ENCODE measurements around the gene UBTD1.

Gene UBTD1

DNA sequence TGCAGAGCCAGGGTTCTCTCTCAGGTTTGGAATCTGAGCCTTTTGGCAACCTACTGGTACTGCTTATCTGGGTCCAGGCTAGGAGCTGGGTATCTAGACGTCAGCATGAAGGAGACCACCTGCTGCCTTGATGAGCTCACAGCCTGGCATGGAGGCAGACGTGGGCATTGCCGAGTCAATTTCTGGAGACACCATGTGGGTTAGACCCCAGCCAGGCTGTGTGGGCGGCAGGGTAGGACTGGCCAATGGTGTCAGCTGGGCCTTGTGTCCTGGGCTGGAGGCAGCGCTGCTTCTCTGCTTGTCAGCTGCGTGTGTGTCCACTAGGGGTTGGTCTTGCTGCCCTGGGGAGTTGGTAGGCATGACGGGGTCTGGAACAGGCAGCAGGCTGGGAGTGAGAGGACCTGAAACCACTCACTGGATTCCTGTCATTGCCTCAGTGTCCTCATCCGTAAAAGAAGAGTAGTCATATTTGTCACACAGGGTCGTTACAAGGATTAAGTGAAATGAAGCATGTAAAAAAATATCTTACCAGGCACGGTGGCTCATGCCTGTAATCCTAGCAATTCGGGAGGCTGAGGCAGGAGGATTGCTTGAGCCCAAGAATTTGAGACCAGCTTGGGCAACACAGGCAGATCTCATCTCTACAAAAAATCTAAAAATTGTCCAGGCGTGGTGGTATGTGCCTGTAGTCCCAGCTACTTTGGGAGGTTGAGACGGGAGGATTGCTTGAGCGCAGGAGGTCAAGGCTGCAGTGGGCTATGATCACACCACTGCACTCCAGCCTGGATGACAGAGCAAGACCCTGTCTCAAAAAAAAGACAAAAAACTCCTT lies 42.2 kb downstream of the UBTD1 start:
- Histone ChIP-seq H3K4me1 (ENCODE audit: insufficient read depth, low read length) (peaks cover 16% of the 10 kb centered on the region), H3K9me3 (ENCODE audit: low read length) (no peaks in the 10 kb centered on the region), H2AFZ (ENCODE audit: low read depth, low read length) (no peak overlapping the region), H3K36me3 (ENCODE audit: insufficient read depth, low read length) (no peaks in the 10 kb centered on the region), H3K27me3 (ENCODE audit: insufficient read depth, low read length) (no peaks in the 10 kb centered on the region), H3K4me3 (ENCODE audit: low read length) (no peak overlapping the region)

DNA sequence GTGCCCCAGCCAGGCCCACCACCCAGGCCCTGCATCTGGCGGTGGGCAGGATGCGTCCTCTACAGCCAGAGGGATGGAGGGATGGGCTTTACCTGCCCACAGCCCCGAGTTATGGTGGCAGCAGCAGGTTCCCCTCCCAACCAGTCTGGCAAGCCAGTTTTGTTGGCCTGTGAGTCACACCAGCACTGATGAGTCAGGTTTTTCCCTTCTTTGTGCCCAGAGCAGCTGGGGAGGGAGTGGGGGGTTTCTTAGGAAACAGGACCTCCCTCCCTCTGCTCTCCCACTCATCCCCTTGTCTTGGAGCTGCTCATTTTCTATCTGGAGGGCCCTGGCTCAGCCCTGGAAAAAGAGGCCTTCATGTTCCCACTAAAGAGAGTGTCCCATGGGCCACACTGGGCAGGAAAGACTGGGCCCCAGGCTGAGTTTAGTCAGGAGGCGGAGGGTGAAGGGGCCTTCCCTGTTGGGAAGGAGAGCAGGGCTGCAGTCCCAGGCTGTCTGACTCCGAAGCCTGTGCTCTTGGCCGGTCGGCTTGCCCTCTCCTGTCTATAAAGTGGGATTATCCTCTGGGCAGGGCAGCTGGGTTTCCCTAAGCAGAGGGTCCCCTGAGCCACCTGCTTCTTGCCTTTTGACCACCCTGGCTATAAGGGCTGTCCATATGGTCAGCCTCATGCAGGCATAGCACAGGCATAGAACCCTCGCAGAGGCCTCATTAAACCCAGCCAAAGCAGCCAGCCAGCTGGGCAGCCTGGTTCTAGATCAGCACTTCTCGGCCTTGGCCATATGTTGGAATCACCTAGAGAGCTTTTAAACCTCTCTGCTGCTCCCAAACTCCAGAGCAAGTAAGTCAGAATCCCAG lies 43.7 kb downstream of the UBTD1 start:
- H3K4me1 ChIP-seq (ENCODE audit: insufficient read depth, low read length) = peaks cover 18% of the 10 kb centered on the region

DNA sequence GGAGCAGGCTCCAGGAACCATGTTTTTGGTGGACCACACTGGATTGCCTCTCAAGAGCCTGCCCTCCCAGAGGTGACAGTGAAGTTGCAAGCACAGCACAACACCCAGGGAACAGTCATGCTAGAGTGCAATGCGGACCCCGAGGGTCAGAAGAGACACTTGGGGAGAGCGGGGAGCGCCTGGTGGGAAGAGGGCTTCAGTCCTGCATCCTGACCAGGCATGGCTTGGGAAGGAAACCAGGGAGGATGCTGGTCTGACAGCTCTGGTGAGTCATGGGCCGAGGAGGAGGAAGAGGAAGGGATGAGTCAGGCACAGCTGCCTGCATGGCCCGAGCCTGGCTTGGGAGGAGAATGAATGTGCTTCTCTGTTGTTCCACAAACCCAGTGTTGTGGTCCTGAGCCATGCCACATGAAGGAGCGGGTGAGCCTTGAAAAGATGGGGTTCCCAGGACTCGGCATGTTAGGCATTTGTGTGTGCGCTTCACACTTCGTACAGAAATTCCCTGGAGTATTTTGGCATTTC lies 44.4 kb downstream of the UBTD1 start:
- peaks cover 23% of the 10 kb centered on the region for H3K4me1 ChIP-seq (ENCODE audit: insufficient read depth, low read length)
- H3K36me3 ChIP-seq (ENCODE audit: insufficient read depth, low read length) = no peaks in the 10 kb centered on the region
- no peaks in the 10 kb centered on the region for H3K9me3 ChIP-seq (ENCODE audit: low read length)
- no peak overlapping the region for H3K4me3 ChIP-seq (ENCODE audit: low read length)
- no peaks in the 10 kb centered on the region for H3K27me3 ChIP-seq (ENCODE audit: insufficient read depth, low read length)
- no peak overlapping the region for H2AFZ ChIP-seq (ENCODE audit: low read depth, low read length)

More for the DNA sequence above, 43.7 kb downstream of the UBTD1 start:
- Histone ChIP-seq H3K9me3 (ENCODE audit: low read length) (no peaks in the 10 kb centered on the region), H3K4me3 (ENCODE audit: low read length) (no peak overlapping the region), H2AFZ (ENCODE audit: low read depth, low read length) (peak overlapping the region; percentile 28), H3K27me3 (ENCODE audit: insufficient read depth, low read length) (no peaks in the 10 kb centered on the region), H3K36me3 (ENCODE audit: insufficient read depth, low read length) (no peaks in the 10 kb centered on the region)

DNA sequence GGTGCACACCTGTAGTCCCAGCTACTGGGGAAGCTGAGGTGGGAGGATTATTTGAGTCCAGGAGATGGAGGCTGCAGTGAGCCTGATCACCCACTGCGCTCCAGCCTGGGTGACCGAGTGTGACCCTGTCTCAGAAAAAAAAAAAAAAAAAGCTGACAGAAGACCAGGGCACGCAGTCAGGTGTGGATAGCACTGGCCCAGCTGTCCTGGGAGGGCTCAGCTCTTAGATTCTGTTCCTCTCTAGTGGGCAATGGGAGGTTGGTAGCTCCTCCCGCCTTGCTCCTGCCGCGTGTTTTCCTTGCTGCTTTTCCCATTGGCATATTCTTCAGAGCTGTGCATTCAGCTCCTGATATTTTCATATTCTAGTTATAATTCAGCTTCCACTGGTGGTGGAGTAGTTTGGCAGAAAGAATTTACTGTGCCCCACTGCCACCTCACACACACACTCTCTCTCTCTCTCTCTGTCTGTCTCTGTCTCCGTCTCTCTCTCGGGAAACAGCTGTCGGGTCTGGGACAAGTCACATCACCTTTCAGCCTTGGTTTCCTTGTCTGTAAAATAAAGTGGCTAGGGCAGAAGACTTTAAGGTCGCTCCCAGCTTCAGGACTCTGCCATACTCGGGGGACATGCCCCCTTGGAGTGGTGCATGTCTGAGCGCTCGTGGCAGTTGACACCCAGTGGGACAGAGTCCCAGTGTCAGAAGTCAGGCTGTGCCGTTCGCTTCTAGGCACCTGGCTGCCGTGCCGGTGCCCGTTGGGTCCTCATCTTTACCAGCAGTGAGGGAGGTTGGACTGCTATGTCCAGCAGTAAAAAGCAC lies 47.9 kb downstream of the UBTD1 start:
- Histone ChIP-seq H3K4me3 (ENCODE audit: low read length) (no peak overlapping the region), H3K9me3 (ENCODE audit: low read length) (no peaks in the 10 kb centered on the region), H2AFZ (ENCODE audit: low read depth, low read length) (no peak overlapping the region), H3K4me1 (ENCODE audit: insufficient read depth, low read length) (peaks cover 43% of the 10 kb centered on the region), H3K36me3 (ENCODE audit: insufficient read depth, low read length) (no peaks in the 10 kb centered on the region), H3K27me3 (ENCODE audit: insufficient read depth, low read length) (no peaks in the 10 kb centered on the region)

DNA sequence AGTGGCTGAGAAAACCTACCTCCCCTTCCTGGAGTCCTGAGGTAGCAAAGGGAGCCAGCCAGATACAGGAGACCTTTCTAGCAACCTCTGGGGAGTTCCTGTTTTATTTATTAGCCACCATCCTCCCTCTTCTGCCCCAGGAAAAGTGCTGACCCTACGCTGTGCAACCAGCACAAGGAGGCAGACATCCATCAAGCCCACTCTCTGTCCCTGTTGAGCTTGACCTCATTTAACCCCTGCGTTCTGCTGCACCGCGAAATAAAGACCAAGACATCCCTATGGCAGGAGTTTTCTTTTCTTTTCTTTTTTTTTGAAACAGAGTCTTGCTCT lies 48.5 kb downstream of the UBTD1 start:
- H3K9me3 ChIP-seq (ENCODE audit: low read length) = no peaks in the 10 kb centered on the region
- H2AFZ ChIP-seq (ENCODE audit: low read depth, low read length) = no peak overlapping the region
- peaks cover 38% of the 10 kb centered on the region for H3K4me1 ChIP-seq (ENCODE audit: insufficient read depth, low read length)
- H3K4me3 ChIP-seq (ENCODE audit: low read length) = no peak overlapping the region
- no peaks in the 10 kb centered on the region for H3K27me3 ChIP-seq (ENCODE audit: insufficient read depth, low read length)
- H3K36me3 ChIP-seq (ENCODE audit: insufficient read depth, low read length) = no peaks in the 10 kb centered on the region

DNA sequence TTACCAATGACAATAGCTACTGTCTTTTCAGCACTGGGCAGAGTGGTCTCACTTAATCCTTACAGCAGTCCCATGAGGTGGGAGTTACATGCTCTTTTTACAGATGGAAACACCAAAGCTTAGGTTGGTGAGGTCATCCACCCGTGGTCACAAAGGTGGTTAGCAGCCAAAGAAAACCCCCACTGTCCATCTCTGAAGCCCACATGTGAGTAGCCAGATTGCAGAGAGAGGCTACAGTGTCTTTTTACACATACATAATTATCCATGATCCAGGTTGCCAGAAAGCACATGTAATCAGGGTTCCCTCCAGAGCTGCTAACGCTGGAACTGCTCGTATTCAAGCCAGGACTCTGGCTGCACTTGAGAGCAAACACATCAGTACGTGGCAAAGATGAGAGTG lies 49.2 kb downstream of the UBTD1 start:
- no peaks in the 10 kb centered on the region for H3K27me3 ChIP-seq (ENCODE audit: insufficient read depth, low read length)

DNA sequence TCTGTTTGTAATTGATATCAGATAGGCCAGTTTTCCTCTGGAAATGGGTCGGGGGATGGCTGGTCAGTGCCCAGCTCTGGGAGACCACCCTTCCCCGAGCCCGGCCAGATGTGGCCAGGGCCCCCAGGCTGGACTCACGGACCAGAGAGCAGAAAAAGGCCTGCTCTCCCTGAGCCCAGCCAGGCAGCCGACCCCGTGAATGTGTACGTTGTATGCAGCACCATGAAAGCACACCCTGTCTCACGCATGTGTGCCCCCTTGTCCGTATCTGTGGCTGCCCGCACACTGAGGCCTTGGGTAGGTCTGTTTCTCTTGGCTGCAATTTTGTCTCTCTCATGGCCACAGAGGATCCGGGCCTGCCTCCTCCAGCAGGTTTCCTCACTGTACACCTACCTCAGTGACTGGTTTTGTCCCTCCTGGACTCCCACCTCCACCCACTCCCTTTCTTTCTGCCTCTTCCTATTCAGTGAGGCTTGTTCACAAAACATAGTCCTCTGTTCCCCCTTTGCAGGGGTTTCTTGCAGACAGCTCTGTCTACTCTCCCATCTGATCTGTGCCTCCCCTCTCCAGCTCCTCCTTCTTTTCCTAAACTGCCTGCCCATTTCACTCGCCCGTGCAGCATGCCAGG lies 50.2 kb downstream of the UBTD1 start:
- Histone ChIP-seq H3K4me3 (ENCODE audit: low read length) (no peak overlapping the region), H3K36me3 (ENCODE audit: insufficient read depth, low read length) (no peaks in the 10 kb centered on the region), H3K27me3 (ENCODE audit: insufficient read depth, low read length) (no peaks in the 10 kb centered on the region), H3K4me1 (ENCODE audit: insufficient read depth, low read length) (peaks cover 33% of the 10 kb centered on the region), H3K9me3 (ENCODE audit: low read length) (no peaks in the 10 kb centered on the region), H2AFZ (ENCODE audit: low read depth, low read length) (no peak overlapping the region)

More for the DNA sequence above, 49.2 kb downstream of the UBTD1 start:
- H3K36me3 ChIP-seq (ENCODE audit: insufficient read depth, low read length) = no peaks in the 10 kb centered on the region
- no peak overlapping the region for H3K4me3 ChIP-seq (ENCODE audit: low read length)
- no peaks in the 10 kb centered on the region for H3K9me3 ChIP-seq (ENCODE audit: low read length)
- no peak overlapping the region for H2AFZ ChIP-seq (ENCODE audit: low read depth, low read length)
- peaks cover 31% of the 10 kb centered on the region for H3K4me1 ChIP-seq (ENCODE audit: insufficient read depth, low read length)

DNA sequence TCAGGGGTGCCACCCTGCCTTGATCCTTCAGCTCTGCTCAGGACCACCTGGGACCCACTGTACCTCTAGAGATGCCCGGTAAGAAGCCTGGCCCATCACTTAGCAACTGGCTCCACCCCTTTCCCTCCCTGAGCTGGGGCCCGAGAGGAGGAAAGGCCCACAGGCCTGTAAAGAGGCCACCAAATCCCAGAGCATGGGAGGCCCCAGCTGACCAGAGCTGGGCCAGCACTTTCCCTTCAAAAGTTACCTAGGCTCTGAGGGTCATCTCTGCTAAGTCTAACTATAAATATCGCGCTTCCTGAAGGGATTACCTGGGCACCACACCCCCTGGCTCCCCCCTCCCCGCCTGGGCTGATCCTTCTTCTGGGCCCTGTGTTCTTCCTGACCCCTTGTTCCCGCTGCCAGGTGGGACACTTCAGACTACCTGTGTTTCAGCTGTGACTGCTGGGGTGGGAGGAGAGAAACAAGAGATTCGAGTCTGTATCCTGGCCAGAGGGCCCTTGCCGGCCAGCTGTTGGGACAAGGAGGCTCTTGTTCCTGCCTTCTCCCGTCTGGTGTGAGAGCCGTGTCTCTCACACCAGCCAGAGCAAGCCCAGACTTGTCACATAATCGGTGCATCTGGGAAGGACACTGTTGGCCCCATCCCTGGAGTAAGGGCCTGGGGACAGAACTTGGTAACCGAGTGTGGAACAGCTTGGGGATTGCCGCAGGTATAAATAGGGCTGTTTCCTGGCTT lies 51.0 kb downstream of the UBTD1 start:
- Histone ChIP-seq H3K4me1 (ENCODE audit: insufficient read depth, low read length) (peaks cover 34% of the 10 kb centered on the region), H3K9me3 (ENCODE audit: low read length) (no peaks in the 10 kb centered on the region), H3K4me3 (ENCODE audit: low read length) (no peak overlapping the region), H2AFZ (ENCODE audit: low read depth, low read length) (no peak overlapping the region), H3K27me3 (ENCODE audit: insufficient read depth, low read length) (no peaks in the 10 kb centered on the region), H3K36me3 (ENCODE audit: insufficient read depth, low read length) (no peaks in the 10 kb centered on the region)

DNA sequence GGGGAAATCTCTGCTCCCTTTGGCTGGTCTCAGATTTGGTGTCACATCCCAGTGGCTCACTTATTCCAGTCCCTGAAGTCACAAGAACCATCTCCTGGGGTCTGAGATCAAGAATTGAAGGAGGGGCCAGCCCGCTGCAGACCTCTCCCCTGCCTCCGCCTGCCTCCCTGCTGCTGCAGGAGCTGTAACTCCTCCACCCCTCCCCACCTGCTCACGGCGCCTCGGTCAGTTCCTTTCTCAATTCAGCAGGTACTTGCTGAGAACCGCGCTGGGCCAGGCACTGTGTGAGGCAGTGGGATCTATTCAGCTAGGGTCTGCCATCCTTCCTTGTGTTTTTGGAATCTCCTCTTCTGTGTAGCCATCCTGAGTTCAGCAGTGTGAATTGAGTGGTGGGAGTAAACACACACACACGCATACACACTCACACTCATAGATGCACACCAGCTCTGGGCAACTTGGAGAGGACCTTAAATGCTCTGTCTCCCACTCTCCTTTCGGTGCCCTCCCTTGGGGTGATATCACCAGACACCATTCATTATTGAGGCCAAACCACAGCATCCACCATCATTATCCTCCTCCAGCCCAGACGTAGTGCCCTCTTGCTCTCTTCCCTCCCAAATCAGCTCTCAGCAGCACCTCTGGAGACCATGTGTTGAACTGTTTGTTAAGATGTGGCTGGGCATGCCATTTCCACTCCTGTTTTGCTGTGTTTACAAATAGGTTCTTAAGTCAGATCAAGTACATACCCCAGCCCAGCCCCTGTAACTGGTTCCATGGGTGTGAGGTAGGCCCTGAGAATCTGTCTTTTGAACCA lies 51.8 kb downstream of the UBTD1 start:
- Histone ChIP-seq H3K4me3 (ENCODE audit: low read length) (no peak overlapping the region), H3K9me3 (ENCODE audit: low read length) (no peaks in the 10 kb centered on the region), H3K4me1 (ENCODE audit: insufficient read depth, low read length) (peaks cover 34% of the 10 kb centered on the region), H3K27me3 (ENCODE audit: insufficient read depth, low read length) (no peaks in the 10 kb centered on the region), H2AFZ (ENCODE audit: low read depth, low read length) (no peak overlapping the region), H3K36me3 (ENCODE audit: insufficient read depth, low read length) (no peaks in the 10 kb centered on the region)

DNA sequence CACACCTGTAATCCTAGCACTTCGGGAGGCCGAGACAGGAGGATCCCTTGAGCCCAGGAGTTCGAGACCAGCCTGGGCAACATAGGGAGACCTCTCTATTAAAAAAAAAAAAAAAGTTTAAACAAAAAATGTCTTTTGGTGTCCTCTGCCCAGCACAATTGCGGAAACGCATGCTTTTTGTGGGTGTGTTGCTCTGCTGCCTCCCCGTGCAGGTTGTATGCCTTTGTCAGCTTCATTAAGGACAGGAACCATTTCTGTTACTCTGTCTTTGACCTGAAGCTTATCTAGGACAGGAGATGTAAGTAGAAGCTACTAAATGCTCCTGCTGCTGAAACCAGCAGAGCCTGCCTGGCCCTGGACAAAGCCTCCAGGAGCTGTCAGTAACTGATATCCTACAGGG lies 52.5 kb downstream of the UBTD1 start:
- H2AFZ ChIP-seq (ENCODE audit: low read depth, low read length) = no peak overlapping the region
- H3K4me1 ChIP-seq (ENCODE audit: insufficient read depth, low read length) = peaks cover 34% of the 10 kb centered on the region
- H3K36me3 ChIP-seq (ENCODE audit: insufficient read depth, low read length) = no peaks in the 10 kb centered on the region
- no peaks in the 10 kb centered on the region for H3K27me3 ChIP-seq (ENCODE audit: insufficient read depth, low read length)
- H3K9me3 ChIP-seq (ENCODE audit: low read length) = no peaks in the 10 kb centered on the region
- no peak overlapping the region for H3K4me3 ChIP-seq (ENCODE audit: low read length)

DNA sequence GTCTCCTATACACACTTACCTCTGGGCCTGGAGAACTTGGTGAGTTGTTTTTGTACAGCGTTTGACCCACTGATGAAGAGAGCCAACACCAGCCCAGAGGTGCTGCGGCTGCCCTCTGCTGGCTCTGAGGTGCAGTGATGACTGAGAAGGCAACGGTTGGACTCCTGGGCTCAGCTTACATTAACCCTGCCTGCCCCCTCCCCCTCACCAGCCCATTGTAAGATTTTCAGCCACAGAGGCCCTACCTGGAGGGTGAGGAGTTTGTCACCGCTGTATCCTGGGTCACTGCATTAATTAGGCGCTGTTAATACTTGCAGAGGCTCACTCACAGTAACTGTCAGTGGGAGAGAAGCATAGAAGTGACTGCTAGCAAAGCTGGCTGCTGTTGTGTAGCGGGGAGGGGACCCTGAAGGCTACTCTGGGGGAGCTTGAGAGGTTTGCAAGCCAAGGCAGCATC lies 54.9 kb downstream of the UBTD1 start:
- Histone ChIP-seq H3K36me3 (ENCODE audit: insufficient read depth, low read length) (no peaks in the 10 kb centered on the region), H3K27me3 (ENCODE audit: insufficient read depth, low read length) (no peaks in the 10 kb centered on the region), H3K4me1 (ENCODE audit: insufficient read depth, low read length) (peaks cover 25% of the 10 kb centered on the region), H2AFZ (ENCODE audit: low read depth, low read length) (no peak overlapping the region), H3K9me3 (ENCODE audit: low read length) (no peaks in the 10 kb centered on the region), H3K4me3 (ENCODE audit: low read length) (no peak overlapping the region)
